GM23338 (cell line): ENCODE data around the gene CDH4. TPM values are rescaled to one million over a fixed set of nuclear protein-coding genes. Genes with fewer than 3 reads are reported as not detected.

Source experiments
- ATAC-seq: fragments of 200-7000 bp; cut with Tn5 transposase; 3 replicates; pipeline ENCODE4 v1.9.1; 2020
- DNase-seq: peaks from one replicate; pipeline ENCODE4 v3.0.0-alpha.2; 2015; ENCODE audit warnings: low spot score
- H2AFZ ChIP-seq: fragments of 200-600 bp; sonication (generic); 2 replicates; pipeline ENCODE4 v1.8.0; 2016; ENCODE audit warnings: antibody characterized with exemption, mild to moderate bottlenecking, moderate library complexity
- H3F3A ChIP-seq: fragments of 200-600 bp; sonication (generic); replicated peaks from 2 replicates; pipeline ENCODE4 v1.8.0; 2017; ENCODE audit warnings: antibody characterized with exemption, mixed run types, low read depth
- H3K27ac ChIP-seq: fragments of 200-600 bp; sonication (generic); 2 replicates; pipeline ENCODE4 v1.6.1; 2016; ENCODE audit warnings: low read depth
- H3K27me3 ChIP-seq: fragments of 200-600 bp; sonication (generic); 2 replicates; pipeline ENCODE4 v1.8.0; 2016; ENCODE audit warnings: mild to moderate bottlenecking, mixed run types, moderate library complexity; ENCODE audit not compliant: insufficient read depth
- H3K36me3 ChIP-seq: fragments of 200-600 bp; sonication (generic); 2 replicates; pipeline ENCODE4 v1.8.0; 2016; ENCODE audit warnings: mild to moderate bottlenecking; ENCODE audit not compliant: insufficient read depth
- H3K4me1 ChIP-seq: fragments of 200-600 bp; sonication (generic); 2 replicates; pipeline ENCODE4 v1.8.0; 2016; ENCODE audit warnings: mild to moderate bottlenecking, moderate library complexity; ENCODE audit not compliant: insufficient read depth
- H3K4me2 ChIP-seq: fragments of 200-600 bp; sonication (generic); 2 replicates; pipeline ENCODE4 v1.7.1; 2017; ENCODE audit warnings: mixed run types
- H3K4me3 ChIP-seq: fragments of 200-600 bp; sonication (generic); 2 replicates; pipeline ENCODE4 v1.6.1; 2016; ENCODE audit warnings: mixed run types
- H3K79me2 ChIP-seq: fragments of 200-600 bp; sonication (generic); replicated peaks from 2 replicates; pipeline ENCODE4 v1.8.0; 2017; ENCODE audit warnings: mild to moderate bottlenecking; ENCODE audit not compliant: insufficient read depth
- H3K9me2 ChIP-seq: fragments of 200-600 bp; sonication (generic); 2 replicates; pipeline ENCODE4 v1.8.0; 2017; ENCODE audit not compliant: insufficient read depth
- H4K20me1 ChIP-seq: fragments of 200-600 bp; sonication (generic); replicated peaks from 2 replicates; pipeline ENCODE4 v1.8.0; 2017; ENCODE audit warnings: mild to moderate bottlenecking; ENCODE audit not compliant: insufficient read depth
- H3K27ac Mint-ChIP-seq: 2 replicates; pipeline ENCODE4 v1.8.0; 2020; ENCODE audit warnings: inconsistent platforms, mild to moderate bottlenecking, moderate library complexity, mixed read lengths
- H3K27me3 Mint-ChIP-seq: 3 replicates; pipeline ENCODE4 v1.8.0; 2022; ENCODE audit warnings: low read depth, mild to moderate bottlenecking, moderate library complexity, mixed read lengths, inconsistent platforms; ENCODE audit not compliant: insufficient read depth, poor library complexity
- H3K36me3 Mint-ChIP-seq: 3 replicates; pipeline ENCODE4 v1.8.0; 2021; ENCODE audit warnings: low read depth, mild to moderate bottlenecking, inconsistent platforms, moderate library complexity, mixed read lengths
- H3K4me1 Mint-ChIP-seq: 3 replicates; pipeline ENCODE4 v1.8.0; 2020; ENCODE audit warnings: mild to moderate bottlenecking, inconsistent platforms, mixed read lengths
- H3K4me3 Mint-ChIP-seq: 3 replicates; pipeline ENCODE4 v1.8.0; 2021; ENCODE audit warnings: moderate library complexity, mild to moderate bottlenecking, inconsistent platforms, mixed read lengths
- H3K9me3 Mint-ChIP-seq: 3 replicates; pipeline ENCODE4 v1.8.0; 2020; ENCODE audit warnings: moderate library complexity, mild to moderate bottlenecking, inconsistent platforms, mixed read lengths
- CREB1 ChIP-seq: fragments of 250-450 bp; sonication (Bioruptor Pico); IDR thresholded peaks from 2 replicates; pipeline ENCODE4 v1.5.0; 2020; ENCODE audit warnings: low read depth, mild to moderate bottlenecking, moderate library complexity
- CTCF ChIP-seq, 2 experiments: fragments of 200-600 bp in 1 of 2; sonication (generic) in 1 of 2; conservative IDR thresholded peaks; 2 replicates each; pipeline versions ENCODE4 v1.5.1 to v1.6.1; 2016 to 2017; ENCODE audit warnings: antibody characterized with exemption in 2 of 2, low read depth in 2 of 2, mild to moderate bottlenecking in 2 of 2, moderate library complexity in 1 of 2
- EZH2phosphoT487 ChIP-seq: fragments of 200-600 bp; sonication (generic); IDR thresholded peaks from one replicate; pipeline ENCODE4 v1.8.1; 2018; ENCODE audit warnings: antibody characterized with exemption; ENCODE audit not compliant: unreplicated experiment
- NANOG ChIP-seq: IDR thresholded peaks from 2 replicates; pipeline ENCODE4 v1.6.1; 2016; ENCODE audit warnings: antibody characterized with exemption, borderline replicate concordance
- ZNF114 ChIP-seq: fragments of 250-450 bp; sonication (Bioruptor Pico); IDR thresholded peaks from 2 replicates; pipeline ENCODE4 v1.5.0; 2020; ENCODE audit warnings: mild to moderate bottlenecking, moderate library complexity
- ZNF462 ChIP-seq: fragments of 250-450 bp; sonication (Bioruptor Pico); IDR thresholded peaks from 2 replicates; pipeline ENCODE4 v1.5.0; 2020; ENCODE audit warnings: mild to moderate bottlenecking, moderate library complexity
- polyA plus RNA-seq: library from polyadenylated mRNA; unstranded; fragments of >200 nt; fragmentation: Nextera tagmentation; extraction: Ambion mirVana; gene quantifications from 2 replicates; pipeline ENCODE4 v1.2.1, GENCODE V29; 2016
- total RNA-seq: library from RNA; depleted of rRNA; stranded (reverse); fragments of >200 nt; shearing (Covaris generic); gene quantifications from 2 replicates; pipeline ENCODE4 v1.2.3, GENCODE V29; 2014

CDH4 gene
- total and polyA plus RNA-seq, 2 experiments from 2014 or later: 1.2 to 4.2 TPM

- TF ChIP-seq ZNF462 (CRISPR knock-in tag) (no peak), CTCF (conservative IDR thresholded peaks at IDR 0.05; ENCODE audit: low read depth in 2 of 2) (no peak), NANOG (no peak), EZH2phosphoT487 (no peak)
Observed at GRCh38 chr20:61539706-61540360, 287.8 kb downstream of the CDH4 start (continued).

GRCh38 chr20:61541537-61541936 lies 289.5 kb downstream of the CDH4 start:
- no peaks in the 10 kb centered on the region for H3K4me1 Mint-ChIP-seq
- H3K27ac ChIP-seq: no peak overlapping the region
- no peak overlapping the region for H3K27ac Mint-ChIP-seq
- H3F3A ChIP-seq: no peaks in the 10 kb centered on the region
- no peak overlapping the region for H3K4me3 ChIP-seq
- no peaks in the 10 kb centered on the region for H3K27me3 ChIP-seq
- peaks cover 31% of the 10 kb centered on the region for H3K27me3 Mint-ChIP-seq
- no peaks in the 10 kb centered on the region for H3K79me2 ChIP-seq
- ATAC-seq (no peak), DNase-seq (no peak)
- H3K36me3 Mint-ChIP-seq: no peaks in the 10 kb centered on the region
- H3K4me2 ChIP-seq: no peak overlapping the region
- no peaks in the 10 kb centered on the region for H3K9me3 Mint-ChIP-seq
- no peaks in the 10 kb centered on the region for H3K36me3 ChIP-seq
- H3K9me2 ChIP-seq: no peaks in the 10 kb centered on the region
- H4K20me1 ChIP-seq: no peaks in the 10 kb centered on the region
- H3K4me3 Mint-ChIP-seq: no peak overlapping the region
- no peaks in the 10 kb centered on the region for H3K4me1 ChIP-seq
- no peak overlapping the region for H2AFZ ChIP-seq
- TF ChIP-seq ZNF462 (CRISPR knock-in tag) (no peak), CREB1 (CRISPR knock-in tag) (no peak), NANOG (no peak), ZNF114 (CRISPR knock-in tag) (no peak)
